Measurements from ENCODE around the gene SYNDIG1L.

Gene SYNDIG1L

DNA sequence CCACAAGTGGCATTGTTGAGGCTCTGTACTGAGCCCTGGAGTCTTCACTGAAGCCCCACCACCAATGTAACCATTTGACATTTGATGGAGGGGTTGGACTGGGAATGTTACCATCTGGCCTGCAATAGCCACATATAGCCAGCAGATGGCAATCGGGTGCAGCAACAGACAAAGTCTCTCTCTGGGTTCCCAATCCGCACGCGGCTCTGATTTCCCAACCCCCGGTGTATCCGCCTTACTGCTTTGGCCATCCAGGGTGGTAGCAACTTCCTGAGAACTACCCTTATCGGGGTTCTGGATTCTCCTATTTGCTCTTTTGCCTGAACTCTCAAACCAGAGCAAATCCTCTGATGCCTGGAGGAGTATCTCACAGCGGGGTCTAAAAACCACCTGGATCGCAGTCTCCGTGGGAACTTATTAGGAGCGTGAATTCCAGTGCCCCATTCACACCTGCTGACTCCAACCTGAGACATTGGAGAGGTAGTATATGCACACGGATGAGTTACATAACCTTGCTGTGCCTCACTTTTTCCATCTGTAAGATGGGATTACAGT is 63.6 kb downstream of the SYNDIG1L start:
- in situ Hi-C loops (cut with HindIII; ENCODE audit: low sequenced_read_pairs): no loop called here
- no peak overlapping the region for H3K4me3 ChIP-seq (ENCODE audit: low read depth, low read length)

DNA sequence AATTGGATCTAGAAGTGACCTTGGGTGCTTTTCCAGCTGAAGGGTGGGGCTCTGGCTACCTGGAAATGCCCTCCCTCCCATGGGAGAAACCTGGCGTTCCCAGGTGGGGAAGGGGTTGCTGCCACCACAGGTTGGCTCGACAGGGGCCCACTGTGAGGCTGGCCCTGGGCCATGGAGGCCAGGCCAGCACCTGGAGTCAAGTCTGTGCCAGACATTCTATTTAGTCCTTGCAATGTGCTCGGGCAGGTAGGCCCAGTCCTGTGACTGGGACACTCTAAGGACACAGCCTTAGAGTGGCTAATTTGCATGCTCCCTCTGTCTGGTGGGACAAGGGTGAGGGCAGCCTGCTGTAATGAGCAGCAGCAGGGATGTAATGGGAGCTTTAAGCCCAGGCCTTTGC is 65.8 kb downstream of the SYNDIG1L start:
- H3K4me3 ChIP-seq (ENCODE audit: low read depth, low read length): no peak overlapping the region
- DNase-seq (ENCODE audit: low read depth): no peak
- in situ Hi-C loops (cut with HindIII; ENCODE audit: low sequenced_read_pairs): no loop called here
- TF ChIP-seq, protein P1, sequence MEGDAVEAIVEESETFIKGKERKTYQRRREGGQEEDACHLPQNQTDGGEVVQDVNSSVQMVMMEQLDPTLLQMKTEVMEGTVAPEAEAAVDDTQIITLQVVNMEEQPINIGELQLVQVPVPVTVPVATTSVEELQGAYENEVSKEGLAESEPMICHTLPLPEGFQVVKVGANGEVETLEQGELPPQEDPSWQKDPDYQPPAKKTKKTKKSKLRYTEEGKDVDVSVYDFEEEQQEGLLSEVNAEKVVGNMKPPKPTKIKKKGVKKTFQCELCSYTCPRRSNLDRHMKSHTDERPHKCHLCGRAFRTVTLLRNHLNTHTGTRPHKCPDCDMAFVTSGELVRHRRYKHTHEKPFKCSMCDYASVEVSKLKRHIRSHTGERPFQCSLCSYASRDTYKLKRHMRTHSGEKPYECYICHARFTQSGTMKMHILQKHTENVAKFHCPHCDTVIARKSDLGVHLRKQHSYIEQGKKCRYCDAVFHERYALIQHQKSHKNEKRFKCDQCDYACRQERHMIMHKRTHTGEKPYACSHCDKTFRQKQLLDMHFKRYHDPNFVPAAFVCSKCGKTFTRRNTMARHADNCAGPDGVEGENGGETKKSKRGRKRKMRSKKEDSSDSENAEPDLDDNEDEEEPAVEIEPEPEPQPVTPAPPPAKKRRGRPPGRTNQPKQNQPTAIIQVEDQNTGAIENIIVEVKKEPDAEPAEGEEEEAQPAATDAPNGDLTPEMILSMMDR (IDR thresholded peaks at IDR 0.05; ENCODE audit: low read depth, low read length, missing control alignments): no peak

More for the DNA sequence above, 63.6 kb downstream of the SYNDIG1L start:
- DNase-seq (ENCODE audit: low read depth): peak; percentile 32
- TF ChIP-seq, protein P1 (IDR thresholded peaks at IDR 0.05; ENCODE audit: low read depth, low read length, missing control alignments): peak; percentile 97

DNA sequence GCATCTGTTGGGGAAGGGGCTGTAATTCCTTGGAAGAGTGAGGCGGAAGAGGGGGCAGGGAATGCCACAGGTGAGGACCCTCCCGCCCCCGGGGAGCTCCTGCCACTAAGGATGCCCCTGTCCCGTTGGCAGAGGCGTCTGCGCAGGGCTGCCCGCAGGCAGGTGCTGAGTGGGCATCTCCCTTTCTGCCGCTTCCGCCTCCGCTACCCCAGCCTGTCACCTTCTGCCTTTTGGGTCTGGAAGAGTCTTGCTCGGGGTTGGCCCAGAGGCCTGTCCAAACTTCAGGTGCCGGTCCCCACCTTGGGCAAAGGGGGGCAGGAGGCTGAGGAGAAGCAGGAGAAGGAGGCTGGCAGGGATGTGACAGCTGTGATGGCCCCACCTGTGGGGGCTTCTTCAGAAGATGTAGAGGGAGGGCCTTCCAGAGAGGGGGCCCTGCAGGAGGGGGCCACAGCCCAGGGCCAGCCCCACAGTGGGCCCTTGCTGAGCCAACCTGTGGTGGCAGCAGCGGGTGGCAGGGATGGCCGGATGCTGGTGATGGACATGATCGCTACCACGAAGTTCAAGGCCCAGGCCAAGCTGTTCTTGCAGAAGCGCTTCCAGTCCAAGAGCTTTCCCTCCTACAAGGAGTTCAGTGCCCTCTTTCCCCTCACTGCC is 67.7 kb downstream of the SYNDIG1L start:
- H3K4me3 ChIP-seq (ENCODE audit: low read depth, low read length): no peak overlapping the region
- no peak for DNase-seq (ENCODE audit: low read depth)
- in situ Hi-C loops (cut with HindIII; ENCODE audit: low sequenced_read_pairs): loop anchor here (10.0 kb wide), 1 partner anchor 64 kb away; no protein-coding TSS in a partner anchor
- TF ChIP-seq, protein P1 (IDR thresholded peaks at IDR 0.05; ENCODE audit: low read depth, low read length, missing control alignments): no peak

DNA sequence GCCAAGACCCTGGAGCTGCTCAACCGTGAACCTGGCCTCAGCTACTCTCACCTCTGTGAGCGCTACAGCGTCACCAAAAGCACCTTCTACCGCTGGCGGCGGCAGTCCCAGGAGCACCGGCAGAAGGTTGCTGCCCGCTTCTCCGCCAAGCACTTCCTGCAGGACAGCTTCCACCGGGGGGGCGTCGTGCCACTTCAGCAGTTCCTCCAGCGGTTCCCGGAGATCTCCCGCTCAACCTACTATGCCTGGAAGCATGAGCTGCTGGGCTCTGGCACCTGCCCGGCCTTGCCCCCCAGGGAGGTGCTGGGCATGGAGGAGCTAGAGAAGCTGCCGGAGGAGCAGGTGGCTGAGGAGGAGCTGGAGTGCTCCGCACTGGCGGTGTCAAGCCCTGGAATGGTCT is 68.4 kb downstream of the SYNDIG1L start:
- no peak for DNase-seq (ENCODE audit: low read depth)
- TF ChIP-seq, protein P1 (IDR thresholded peaks at IDR 0.05; ENCODE audit: low read depth, low read length, missing control alignments): no peak
- in situ Hi-C loops (cut with HindIII; ENCODE audit: low sequenced_read_pairs): loop anchor here (10.0 kb wide), 1 partner anchor 63 kb away; no protein-coding TSS in a partner anchor
- H3K4me3 ChIP-seq (ENCODE audit: low read depth, low read length): no peak overlapping the region

DNA sequence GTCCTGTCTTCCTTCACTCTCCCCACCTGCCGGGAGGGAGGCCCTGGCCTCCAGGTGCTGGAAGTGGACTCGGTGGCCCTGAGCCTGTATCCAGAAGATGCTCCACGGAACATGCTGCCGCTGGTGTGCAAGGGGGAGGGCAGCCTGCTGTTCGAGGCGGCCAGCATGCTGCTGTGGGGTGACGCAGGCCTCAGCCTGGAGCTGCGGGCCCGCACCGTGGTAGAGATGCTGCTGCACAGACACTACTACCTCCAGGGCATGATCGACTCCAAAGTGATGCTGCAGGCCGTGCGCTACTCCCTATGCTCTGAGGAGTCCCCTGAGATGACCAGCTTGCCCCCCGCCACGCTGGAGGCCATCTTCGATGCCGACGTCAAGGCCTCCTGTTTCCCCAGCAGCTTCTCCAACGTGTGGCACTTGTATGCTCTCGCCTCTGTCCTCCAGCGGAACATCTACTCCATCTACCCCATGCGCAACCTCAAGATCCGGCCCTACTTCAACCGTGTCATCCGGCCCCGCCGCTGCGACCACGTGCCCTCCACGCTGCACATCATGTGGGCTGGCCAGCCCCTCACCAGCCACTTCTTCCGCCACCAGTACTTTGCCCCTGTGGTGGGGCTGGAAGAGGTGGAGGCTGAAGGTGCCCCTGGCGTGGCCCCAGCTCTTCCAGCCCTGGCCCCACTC is 69.0 kb downstream of the SYNDIG1L start:
- no peak overlapping the region for H3K4me3 ChIP-seq (ENCODE audit: low read depth, low read length)
- in situ Hi-C loops (cut with HindIII; ENCODE audit: low sequenced_read_pairs): loop anchor here (10.0 kb wide), 1 partner anchor 62 kb away; no protein-coding TSS in a partner anchor
- DNase-seq (ENCODE audit: low read depth): no peak
- TF ChIP-seq, protein P1 (IDR thresholded peaks at IDR 0.05; ENCODE audit: low read depth, low read length, missing control alignments): no peak
